Measurements from ENCODE around the gene TTI1. TPM values are rescaled to one million over a fixed set of nuclear protein-coding genes. Genes with fewer than 3 reads are reported as not detected.

TTI1 gene
- total RNA-seq, 1 donor from 2014 or later: 52.1 TPM

GRCh38 chr20:37948956-37949355 lies 84.3 kb downstream of the TTI1 start:
- H3K27me3 ChIP-seq: no peaks in the 10 kb centered on the region
- H3K27me3 Mint-ChIP-seq (ENCODE audit: insufficient read depth, low read depth): peaks cover 12% of the 10 kb centered on the region
- H3K36me3 ChIP-seq: no peaks in the 10 kb centered on the region
- peaks cover 5% of the 10 kb centered on the region for H3K36me3 Mint-ChIP-seq
- no peak overlapping the region for H3K4me2 ChIP-seq
- H3K4me1 ChIP-seq: peaks cover 6% of the 10 kb centered on the region
- H3K27ac Mint-ChIP-seq: no peak overlapping the region
- no peak overlapping the region for H3K9ac ChIP-seq
- no peak overlapping the region for H3K4me3 ChIP-seq
- TF ChIP-seq EZH2 (IDR thresholded peaks at IDR 0.05): no peak
- TF ChIP-seq EZH2phosphoT487 (IDR thresholded peaks at IDR 0.05): no peak
- TF ChIP-seq CTCF (IDR thresholded peaks at IDR 0.05): no peak
- H3K79me2 ChIP-seq (ENCODE audit: low read depth): no peaks in the 10 kb centered on the region
- peaks cover 28% of the 10 kb centered on the region for H3K9me3 Mint-ChIP-seq
- no peak overlapping the region for H3K4me3 Mint-ChIP-seq
- H3F3A ChIP-seq (ENCODE audit: low read depth): no peaks in the 10 kb centered on the region
- H3K27ac ChIP-seq: no peak overlapping the region
- H3K4me1 Mint-ChIP-seq: peaks cover 8% of the 10 kb centered on the region
- H4K20me1 ChIP-seq (ENCODE audit: low read depth): no peaks in the 10 kb centered on the region
- no peaks in the 10 kb centered on the region for H3K9me3 ChIP-seq (ENCODE audit: low read depth)
- no peak for DNase-seq (ENCODE audit: low spot score)
- no peak overlapping the region for H2AFZ ChIP-seq (replicated peaks)

GRCh38 chr20:37947943-37948342 lies 85.3 kb downstream of the TTI1 start:
- DNase-seq (ENCODE audit: low spot score): no peak
- H3K4me1 Mint-ChIP-seq: peaks cover 18% of the 10 kb centered on the region
- Histone ChIP-seq H4K20me1 (ENCODE audit: low read depth) (no peaks in the 10 kb centered on the region), H3K36me3 (no peaks in the 10 kb centered on the region), H3K4me3 (no peak overlapping the region), H3K9me3 (ENCODE audit: low read depth) (no peaks in the 10 kb centered on the region), H3K4me2 (no peak overlapping the region), H3K79me2 (ENCODE audit: low read depth) (no peaks in the 10 kb centered on the region), H3F3A (ENCODE audit: low read depth) (no peaks in the 10 kb centered on the region), H2AFZ (replicated peaks) (no peak overlapping the region), H3K27ac (no peak overlapping the region), H3K9ac (no peak overlapping the region), H3K4me1 (peaks cover 6% of the 10 kb centered on the region), H3K27me3 (no peaks in the 10 kb centered on the region)
- peaks cover 28% of the 10 kb centered on the region for H3K9me3 Mint-ChIP-seq
- H3K4me3 Mint-ChIP-seq: no peak overlapping the region
- H3K27ac Mint-ChIP-seq: no peak overlapping the region
- no peak for TF ChIP-seq CTCF (IDR thresholded peaks at IDR 0.05)
- H3K27me3 Mint-ChIP-seq (ENCODE audit: insufficient read depth, low read depth): peaks cover 10% of the 10 kb centered on the region
- H3K36me3 Mint-ChIP-seq: peaks cover 5% of the 10 kb centered on the region

- TF ChIP-seq EZH2phosphoT487 (IDR thresholded peaks at IDR 0.05) (no peak), CTCF (IDR thresholded peaks at IDR 0.05) (no peak)
- peaks cover 5% of the 10 kb centered on the region for H3K36me3 Mint-ChIP-seq
- H3K27ac Mint-ChIP-seq: no peak overlapping the region
- no peaks in the 10 kb centered on the region for H3K36me3 ChIP-seq
- peaks cover 23% of the 10 kb centered on the region for H3K4me1 Mint-ChIP-seq
- no peaks in the 10 kb centered on the region for H4K20me1 ChIP-seq (ENCODE audit: low read depth)
- no peaks in the 10 kb centered on the region for H3F3A ChIP-seq (ENCODE audit: low read depth)
- H3K4me2 ChIP-seq: no peak overlapping the region
- H3K9ac ChIP-seq: no peak overlapping the region
- no peaks in the 10 kb centered on the region for H3K79me2 ChIP-seq (ENCODE audit: low read depth)
- no peak overlapping the region for H3K4me3 ChIP-seq
- no peak overlapping the region for H3K4me3 Mint-ChIP-seq
- no peaks in the 10 kb centered on the region for H3K27me3 ChIP-seq
- DNase-seq (ENCODE audit: low spot score): no peak
- H3K9me3 ChIP-seq (ENCODE audit: low read depth): no peaks in the 10 kb centered on the region
- H2AFZ ChIP-seq (replicated peaks): no peak overlapping the region
- H3K9me3 Mint-ChIP-seq: peaks cover 25% of the 10 kb centered on the region
- H3K4me1 ChIP-seq: peaks cover 6% of the 10 kb centered on the region
- H3K27me3 Mint-ChIP-seq (ENCODE audit: insufficient read depth, low read depth): peaks cover 10% of the 10 kb centered on the region
- H3K27ac ChIP-seq: no peak overlapping the region
These were observed 86.3 kb downstream of the TTI1 start for GRCh38 chr20:37946946-37947345.

All from neural progenitor cell (in vitro differentiated cells).